CD4-positive, alpha-beta T cell treated with Interleukin-4 for 4 hours (primary cell): ENCODE results near the gene BAIAP2L1.
"Not testable (repeated sequence)": the region's sequence is repeated elsewhere in the genome, so short reads cannot be mapped to it uniquely, and the experiment has no call there.

Experiments used
- DNase-seq: peaks from one replicate; pipeline ENCODE4 v3.0.0-alpha.2; 2020

Gene BAIAP2L1

GRCh38 chr7:98400542-98401340, at the start of gene BAIAP2L1:
BAIAP2L1 (minus strand) TSS chr7:98401090; CDS start chr7:98400852, 238 bp downstream.
- peak; percentile 77 for DNase-seq

- no peak for DNase-seq
Measured at GRCh38 chr7:98448766-98449165, 47.9 kb upstream of the BAIAP2L1 start.

- DNase-seq, result not testable (repeated sequence)
Measured at GRCh38 chr7:98440992-98441391, 40.1 kb upstream of the BAIAP2L1 start.

- DNase-seq, result no peak
Measured at GRCh38 chr7:98439484-98439883, 38.6 kb upstream of the BAIAP2L1 start.

GRCh38 chr7:98434087-98434486, 33.2 kb upstream of the BAIAP2L1 start:
- no peak for DNase-seq

GRCh38 chr7:98429799-98430198, 28.9 kb upstream of the BAIAP2L1 start:
- DNase-seq, result no peak

GRCh38 chr7:98423043-98423442, 22.2 kb upstream of the BAIAP2L1 start:
- DNase-seq, result no peak

- DNase-seq, result peak; percentile 40
Measured at GRCh38 chr7:98420966-98421612, 20.2 kb upstream of the BAIAP2L1 start.

GRCh38 chr7:98419988-98420387, 19.1 kb upstream of the BAIAP2L1 start:
- DNase-seq, result not testable (repeated sequence)

GRCh38 chr7:98419316-98419691, 18.4 kb upstream of the BAIAP2L1 start:
- not testable (repeated sequence) for DNase-seq

GRCh38 chr7:98418636-98419315, 17.9 kb upstream of the BAIAP2L1 start:
- no peak for DNase-seq

GRCh38 chr7:98418271-98418635, 17.4 kb upstream of the BAIAP2L1 start:
- no peak for DNase-seq

GRCh38 chr7:98417604-98418270, 16.8 kb upstream of the BAIAP2L1 start:
- DNase-seq, result not testable (repeated sequence)

- DNase-seq, result no peak
Measured at GRCh38 chr7:98414205-98414900, 13.5 kb upstream of the BAIAP2L1 start.

GRCh38 chr7:98413655-98414054, 12.8 kb upstream of the BAIAP2L1 start:
- DNase-seq, result not testable (repeated sequence)

GRCh38 chr7:98409843-98410242, 9.0 kb upstream of the BAIAP2L1 start:
- DNase-seq, result no peak

- DNase-seq, result not testable (repeated sequence)
Measured at GRCh38 chr7:98408146-98408545, 7.3 kb upstream of the BAIAP2L1 start.

GRCh38 chr7:98406827-98407226, 5.9 kb upstream of the BAIAP2L1 start:
- DNase-seq, result no peak

- no peak for DNase-seq
Measured at GRCh38 chr7:98404840-98405239, 4.0 kb upstream of the BAIAP2L1 start.

- DNase-seq, result no peak
Measured at GRCh38 chr7:98399890-98400541, 874 bp downstream of the BAIAP2L1 start.

- no peak for DNase-seq
Measured at GRCh38 chr7:98399462-98399861, 1.4 kb downstream of the BAIAP2L1 start.
